Chondrocyte (in vitro differentiated cells): Measurements from ENCODE around the gene GLT8D1. TPM values are rescaled to one million over a fixed set of nuclear protein-coding genes. Genes with fewer than 3 reads are reported as not detected.

ENCODE experiments used
- DNase-seq: peaks from one replicate; pipeline ENCODE4 v3.0.0; 2021; ENCODE audit warnings: mixed read lengths, low spot score
- H3K27ac Mint-ChIP-seq: one replicate; pipeline ENCODE4 v1.8.0; 2021; ENCODE audit warnings: mild to moderate bottlenecking, moderate library complexity, mixed read lengths; ENCODE audit not compliant: unreplicated experiment
- H3K27me3 Mint-ChIP-seq: 2 replicates; pipeline ENCODE4 v1.8.0; 2021; ENCODE audit warnings: low read depth, mixed read lengths
- H3K36me3 Mint-ChIP-seq: 2 replicates; pipeline ENCODE4 v1.8.0; 2021; ENCODE audit warnings: low read depth, mixed read lengths
- H3K4me1 Mint-ChIP-seq: 2 replicates; pipeline ENCODE4 v1.8.0; 2021; ENCODE audit warnings: low read depth, mild to moderate bottlenecking, mixed read lengths
- H3K4me3 Mint-ChIP-seq: one replicate; pipeline ENCODE4 v1.8.0; 2021; ENCODE audit warnings: mild to moderate bottlenecking, moderate library complexity, mixed read lengths; ENCODE audit not compliant: unreplicated experiment
- H3K9me3 Mint-ChIP-seq: 2 replicates; pipeline ENCODE4 v1.8.0; 2021; ENCODE audit warnings: low read depth, mixed read lengths
- CTCF ChIP-seq: fragments of 200-600 bp; sonication (generic); IDR thresholded peaks from 2 replicates; pipeline ENCODE4 v1.5.0; 2021; ENCODE audit warnings: antibody characterized with exemption, mild to moderate bottlenecking, moderate library complexity
- total RNA-seq: library from RNA; stranded (reverse); gene quantifications from 3 replicates; pipeline ENCODE4 v1.2.1, GENCODE V29; 2021

The GLT8D1 gene
- total RNA-seq, 1 donor from 2014 or later: 91.2 TPM

GRCh38 chr3:52645549-52645948, 60.0 kb downstream of the GLT8D1 start:
- Mint-ChIP-seq H3K27ac (no peak overlapping the region), H3K4me1 (peaks cover 10% of the 10 kb centered on the region), H3K36me3 (peaks cover 44% of the 10 kb centered on the region), H3K9me3 (no peaks in the 10 kb centered on the region), H3K4me3 (no peak overlapping the region), H3K27me3 (no peaks in the 10 kb centered on the region)
- TF ChIP-seq CTCF: no peak
- no peak for DNase-seq

Other genes starting within 250 kb of the GLT8D1 start
- gene STAB1, start 210.5 kb downstream of the GLT8D1 start, total RNA-seq: not detected in 3 replicates
- gene NT5DC2, start 171.9 kb downstream of the GLT8D1 start, total RNA-seq: 283 to 309 TPM (median 298 TPM) in 3 replicates
- gene UQCC5, start 169.2 kb downstream of the GLT8D1 start, total RNA-seq: 13.7 to 30.4 TPM (median 16.9 TPM) in 3 replicates
- gene PBRM1, start 19.9 kb downstream of the GLT8D1 start, total RNA-seq: 66.1 to 76.0 TPM (median 69.0 TPM) in 3 replicates
- 61.5 to 91.9 TPM (median 66.4 TPM) in 3 replicates for gene GNL3, start 19.8 kb downstream of the GLT8D1 start, total RNA-seq
- gene SPCS1, start 315 bp upstream of the GLT8D1 start, total RNA-seq: 106 to 135 TPM (median 110 TPM) in 3 replicates
- 11.3 to 15.6 TPM (median 11.6 TPM) in 3 replicates for gene NEK4, start 65.1 kb upstream of the GLT8D1 start, total RNA-seq
- gene ITIH1, start 71.8 kb upstream of the GLT8D1 start, total RNA-seq: not detected in 3 replicates
- 3.5 to 17.8 TPM (median 16.9 TPM) in 3 replicates for gene ITIH3, start 89.0 kb upstream of the GLT8D1 start, total RNA-seq
- 5.2 to 8.3 TPM (median 6.3 TPM) in 3 replicates for gene ITIH4, start 124.9 kb upstream of the GLT8D1 start, total RNA-seq
- gene MUSTN1, start 129.2 kb upstream of the GLT8D1 start, total RNA-seq: 1.4 to 9.2 TPM (median 6.9 TPM) in 3 replicates
- gene STIMATE, start 191.8 kb upstream of the GLT8D1 start, total RNA-seq: 18.7 to 19.0 TPM (median 18.9 TPM) in 3 replicates